ENCODE results near the gene ACTR3C. TPM values are rescaled to one million over a fixed set of nuclear protein-coding genes. Genes with fewer than 3 reads are reported as not detected.

ACTR3C gene
- polyA plus RNA-seq, 1 of the 3 experiments (the other 2 are of a cell fraction) = 0.35 TPM

DNA sequence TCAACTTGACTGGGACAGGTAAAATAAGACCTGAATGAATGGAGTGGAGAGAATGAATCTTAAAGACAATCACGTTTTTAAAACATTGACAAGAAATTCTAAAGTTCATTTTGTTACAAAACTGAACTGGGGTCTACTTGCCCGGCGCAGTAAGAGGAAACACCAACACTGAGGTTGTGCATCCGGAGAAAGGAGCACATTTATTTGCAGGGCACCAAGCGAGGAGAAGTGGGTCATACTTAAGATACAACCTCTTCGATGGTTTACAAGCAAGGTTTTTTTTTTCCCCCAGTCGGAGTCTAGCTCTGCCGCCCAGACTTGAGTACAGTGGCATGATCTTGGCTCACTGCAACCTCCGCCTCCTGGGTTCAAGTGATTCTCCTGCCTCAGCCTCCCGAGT is 41.8 kb upstream of the ACTR3C start:
- Histone ChIP-seq H3K27me3 (ENCODE audit: insufficient read depth) (no peaks in the 10 kb centered on the region), H3K9me3 (no peaks in the 10 kb centered on the region), H3K9ac (no peak overlapping the region), H2AFZ (ENCODE audit: low read depth) (no peak overlapping the region), H3F3A (replicated peaks; ENCODE audit: insufficient read depth) (peaks cover 10% of the 10 kb centered on the region), H3K4me1 (ENCODE audit: control insufficient read depth in 1 of 2, insufficient read depth in 2 of 2, low read depth in 1 of 2, low read length in 1 of 2) (peaks cover 17 to 19% of the 10 kb centered on the region in 2 experiments), H3K4me3 (ENCODE audit: low read depth in 2 of 2, low read length in 1 of 2) (no peak overlapping the region), H3K36me3 (replicated peaks in 1 of 2; ENCODE audit: control insufficient read depth in 1 of 2, insufficient read depth in 2 of 2, low read length in 1 of 2) (no peaks in the 10 kb centered on the region), H3K79me2 (ENCODE audit: insufficient read depth) (peaks cover 16% of the 10 kb centered on the region), H4K20me1 (ENCODE audit: insufficient read depth) (no peaks in the 10 kb centered on the region), H3K9me2 (no peaks in the 10 kb centered on the region), H3K4me2 (no peak overlapping the region), H3K27ac (ENCODE audit: low read depth in 2 of 2, low read length in 1 of 2) (no peak overlapping the region)
- CTCF ChIA-PET = interaction anchor here (1.2 to 7.4 kb wide), 4 partner anchors 9 to 39 kb away, joined by 3 to 57 read pairs (median 4); no protein-coding TSS in a partner anchor
- DNase-seq = no peak
- 92% methylated on average over 10 of the region's 10 CpGs for WGBS (ENCODE audit: low lambda C conversion rate)
- TF ChIP-seq, protein P1, sequence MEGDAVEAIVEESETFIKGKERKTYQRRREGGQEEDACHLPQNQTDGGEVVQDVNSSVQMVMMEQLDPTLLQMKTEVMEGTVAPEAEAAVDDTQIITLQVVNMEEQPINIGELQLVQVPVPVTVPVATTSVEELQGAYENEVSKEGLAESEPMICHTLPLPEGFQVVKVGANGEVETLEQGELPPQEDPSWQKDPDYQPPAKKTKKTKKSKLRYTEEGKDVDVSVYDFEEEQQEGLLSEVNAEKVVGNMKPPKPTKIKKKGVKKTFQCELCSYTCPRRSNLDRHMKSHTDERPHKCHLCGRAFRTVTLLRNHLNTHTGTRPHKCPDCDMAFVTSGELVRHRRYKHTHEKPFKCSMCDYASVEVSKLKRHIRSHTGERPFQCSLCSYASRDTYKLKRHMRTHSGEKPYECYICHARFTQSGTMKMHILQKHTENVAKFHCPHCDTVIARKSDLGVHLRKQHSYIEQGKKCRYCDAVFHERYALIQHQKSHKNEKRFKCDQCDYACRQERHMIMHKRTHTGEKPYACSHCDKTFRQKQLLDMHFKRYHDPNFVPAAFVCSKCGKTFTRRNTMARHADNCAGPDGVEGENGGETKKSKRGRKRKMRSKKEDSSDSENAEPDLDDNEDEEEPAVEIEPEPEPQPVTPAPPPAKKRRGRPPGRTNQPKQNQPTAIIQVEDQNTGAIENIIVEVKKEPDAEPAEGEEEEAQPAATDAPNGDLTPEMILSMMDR (IDR thresholded peaks at IDR 0.05) = no peak
- TF ChIP-seq CHD2 (IDR thresholded peaks at IDR 0.05; ENCODE audit: low read length, partially characterized antibody) (no peak), RXRA (IDR thresholded peaks at IDR 0.05; ENCODE audit: borderline replicate concordance, low read depth) (no peak), SIN3A (IDR thresholded peaks at IDR 0.05; ENCODE audit: borderline replicate concordance, low read depth, low read length) (no peak), YY1 (IDR thresholded peaks at IDR 0.05; ENCODE audit: low read depth) (no peak), FOXJ3 (CRISPR knock-in tag; IDR thresholded peaks at IDR 0.05) (no peak), MXI1 (IDR thresholded peaks at IDR 0.05; ENCODE audit: low read depth, low read length) (no peak), TCF12 (IDR thresholded peaks at IDR 0.05) (no peak), NFIC (IDR thresholded peaks at IDR 0.05; ENCODE audit: borderline replicate concordance) (no peak)
- TF ChIP-seq, protein P2, sequence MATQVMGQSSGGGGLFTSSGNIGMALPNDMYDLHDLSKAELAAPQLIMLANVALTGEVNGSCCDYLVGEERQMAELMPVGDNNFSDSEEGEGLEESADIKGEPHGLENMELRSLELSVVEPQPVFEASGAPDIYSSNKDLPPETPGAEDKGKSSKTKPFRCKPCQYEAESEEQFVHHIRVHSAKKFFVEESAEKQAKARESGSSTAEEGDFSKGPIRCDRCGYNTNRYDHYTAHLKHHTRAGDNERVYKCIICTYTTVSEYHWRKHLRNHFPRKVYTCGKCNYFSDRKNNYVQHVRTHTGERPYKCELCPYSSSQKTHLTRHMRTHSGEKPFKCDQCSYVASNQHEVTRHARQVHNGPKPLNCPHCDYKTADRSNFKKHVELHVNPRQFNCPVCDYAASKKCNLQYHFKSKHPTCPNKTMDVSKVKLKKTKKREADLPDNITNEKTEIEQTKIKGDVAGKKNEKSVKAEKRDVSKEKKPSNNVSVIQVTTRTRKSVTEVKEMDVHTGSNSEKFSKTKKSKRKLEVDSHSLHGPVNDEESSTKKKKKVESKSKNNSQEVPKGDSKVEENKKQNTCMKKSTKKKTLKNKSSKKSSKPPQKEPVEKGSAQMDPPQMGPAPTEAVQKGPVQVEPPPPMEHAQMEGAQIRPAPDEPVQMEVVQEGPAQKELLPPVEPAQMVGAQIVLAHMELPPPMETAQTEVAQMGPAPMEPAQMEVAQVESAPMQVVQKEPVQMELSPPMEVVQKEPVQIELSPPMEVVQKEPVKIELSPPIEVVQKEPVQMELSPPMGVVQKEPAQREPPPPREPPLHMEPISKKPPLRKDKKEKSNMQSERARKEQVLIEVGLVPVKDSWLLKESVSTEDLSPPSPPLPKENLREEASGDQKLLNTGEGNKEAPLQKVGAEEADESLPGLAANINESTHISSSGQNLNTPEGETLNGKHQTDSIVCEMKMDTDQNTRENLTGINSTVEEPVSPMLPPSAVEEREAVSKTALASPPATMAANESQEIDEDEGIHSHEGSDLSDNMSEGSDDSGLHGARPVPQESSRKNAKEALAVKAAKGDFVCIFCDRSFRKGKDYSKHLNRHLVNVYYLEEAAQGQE (IDR thresholded peaks at IDR 0.05; ENCODE audit: low read depth, low read length) = no peak
- POLR2A ChIA-PET = no interaction called here

DNA sequence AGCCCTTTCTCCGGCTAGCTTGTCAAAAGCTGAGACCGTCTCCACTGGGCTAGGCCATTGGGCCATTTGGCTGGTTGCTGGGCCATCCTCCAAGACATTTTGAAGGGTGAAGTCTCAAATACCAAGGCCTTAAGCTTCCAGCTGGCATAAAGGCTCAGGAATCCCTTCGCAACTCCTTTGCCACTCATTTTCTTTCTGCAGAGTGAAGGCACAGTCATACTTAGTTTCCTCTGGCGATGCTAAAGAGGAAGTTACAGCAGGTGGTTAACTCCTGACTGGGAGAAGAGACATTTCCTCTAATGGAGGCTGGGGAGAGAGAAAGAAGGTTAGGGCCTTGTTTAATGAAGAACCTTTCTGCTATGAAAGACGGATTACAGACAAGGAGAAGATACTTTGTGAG is 40.5 kb upstream of the ACTR3C start:
- H2AFZ ChIP-seq (ENCODE audit: low read depth) = no peak overlapping the region
- TF ChIP-seq, protein P3, sequence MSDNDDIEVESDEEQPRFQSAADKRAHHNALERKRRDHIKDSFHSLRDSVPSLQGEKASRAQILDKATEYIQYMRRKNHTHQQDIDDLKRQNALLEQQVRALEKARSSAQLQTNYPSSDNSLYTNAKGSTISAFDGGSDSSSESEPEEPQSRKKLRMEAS (IDR thresholded peaks at IDR 0.05; ENCODE audit: low read depth) = no peak
- TF ChIP-seq, protein P2 (IDR thresholded peaks at IDR 0.05; ENCODE audit: low read depth, low read length) = no peak
- no peak for TF ChIP-seq SIN3A (IDR thresholded peaks at IDR 0.05; ENCODE audit: borderline replicate concordance, low read depth, low read length)
- TF ChIP-seq ELF1 (IDR thresholded peaks at IDR 0.05) = no peak
- no peak for TF ChIP-seq MXI1 (IDR thresholded peaks at IDR 0.05; ENCODE audit: low read depth, low read length)
- TF ChIP-seq RAD21 (IDR thresholded peaks at IDR 0.05; ENCODE audit: low read length) = no peak
- TF ChIP-seq SMC3 (IDR thresholded peaks at IDR 0.05; ENCODE audit: low read depth, low read length) = no peak
- TF ChIP-seq RFX5 (IDR thresholded peaks at IDR 0.05; ENCODE audit: low read length) = no peak
- TF ChIP-seq MEF2A (IDR thresholded peaks at IDR 0.05; ENCODE audit: borderline replicate concordance, low read depth) = no peak
- no peak for TF ChIP-seq RCOR1 (IDR thresholded peaks at IDR 0.05; ENCODE audit: low read length)
- TF ChIP-seq FOSL2 (IDR thresholded peaks at IDR 0.05; ENCODE audit: borderline replicate concordance, low read depth) = no peak
- TF ChIP-seq NRF1 (IDR thresholded peaks at IDR 0.05; ENCODE audit: low read depth, low read length) = no peak
- no peak for TF ChIP-seq TCF12 (IDR thresholded peaks at IDR 0.05)

More for the DNA sequence above, 40.5 kb upstream of the ACTR3C start:
- peaks cover 8 to 14% of the 10 kb centered on the region in 2 experiments for H3K4me1 ChIP-seq (ENCODE audit: control insufficient read depth in 1 of 2, insufficient read depth in 2 of 2, low read depth in 1 of 2, low read length in 1 of 2)
- no peaks in the 10 kb centered on the region for H3K9me2 ChIP-seq
- H3K4me3 ChIP-seq (ENCODE audit: low read depth in 2 of 2, low read length in 1 of 2) = no peak overlapping the region
- H3K9ac ChIP-seq = no peak overlapping the region
- H4K20me1 ChIP-seq (ENCODE audit: insufficient read depth) = no peaks in the 10 kb centered on the region
- H3K79me2 ChIP-seq (ENCODE audit: insufficient read depth) = peaks cover 3% of the 10 kb centered on the region
- no peaks in the 10 kb centered on the region for H3K36me3 ChIP-seq (replicated peaks in 1 of 2; ENCODE audit: control insufficient read depth in 1 of 2, insufficient read depth in 2 of 2, low read length in 1 of 2)
- no peak overlapping the region for H3K4me2 ChIP-seq
- H3K27ac ChIP-seq (ENCODE audit: low read depth in 2 of 2, low read length in 1 of 2) = no peak overlapping the region
- H3K9me3 ChIP-seq = no peaks in the 10 kb centered on the region
- ChIA-PET CTCF (interaction anchor here (1.3 to 1.4 kb wide), 2 partner anchors 56 to 67 kb away, joined by 4 read pairs; no protein-coding TSS in a partner anchor), POLR2A (no interaction called here)
- no peak for DNase-seq
- WGBS (ENCODE audit: low lambda C conversion rate) = 89% methylated on average over 5 of the region's 5 CpGs
- peaks cover 10% of the 10 kb centered on the region for H3F3A ChIP-seq (replicated peaks; ENCODE audit: insufficient read depth)
- no peaks in the 10 kb centered on the region for H3K27me3 ChIP-seq (ENCODE audit: insufficient read depth)
